Neural cell (in vitro differentiated cells): ENCODE data around the gene AQP6. TPM values are rescaled to one million over a fixed set of nuclear protein-coding genes. Genes with fewer than 3 reads are reported as not detected.
"Not testable (repeated sequence)": the region's sequence is repeated elsewhere in the genome, so short reads cannot be mapped to it uniquely, and the experiment has no call there.

ENCODE experiments used
- H2AFZ ChIP-seq: fragments of 200-600, 300-800 bp; sonication (generic), shearing (Covaris generic); 2 replicates; pipeline ENCODE4 v1.6.0; 2014; ENCODE audit warnings: low read depth, mild to moderate bottlenecking, antibody characterized with exemption, low read length, moderate library complexity
- H3F3A ChIP-seq: fragments of 200-600 bp; shearing (Covaris generic); 2 replicates; pipeline ENCODE4 v1.6.1; 2016; ENCODE audit warnings: mild to moderate bottlenecking, moderate library complexity, mixed read lengths, antibody characterized with exemption, low read length; ENCODE audit not compliant: insufficient read depth, poor library complexity, severe bottlenecking
- H3K27ac ChIP-seq: fragments of 200-600, 300-800 bp; sonication (generic), shearing (Covaris generic); 2 replicates; pipeline ENCODE4 v1.5.1; 2014; ENCODE audit warnings: mild to moderate bottlenecking, low read length, moderate library complexity
- H3K27me3 ChIP-seq: fragments of 300-800, 200-600 bp; sonication (generic), shearing (Covaris generic); 2 replicates; pipeline ENCODE4 v1.6.0; 2014; ENCODE audit warnings: mild to moderate bottlenecking, low read depth, low read length, moderate library complexity; ENCODE audit not compliant: insufficient read depth
- H3K36me3 ChIP-seq: fragments of 300-800, 200-600 bp; sonication (generic), shearing (Covaris generic); 2 replicates; pipeline ENCODE4 v1.5.1; 2014; ENCODE audit warnings: mild to moderate bottlenecking, antibody characterized with exemption, low read length, moderate library complexity; ENCODE audit not compliant: insufficient read depth
- H3K4me2 ChIP-seq: fragments of 300-800, 200-600 bp; sonication (generic), shearing (Covaris generic); 2 replicates; pipeline ENCODE4 v1.6.0; 2014; ENCODE audit warnings: mild to moderate bottlenecking, low read length
- H3K4me3 ChIP-seq: fragments of 300-800, 200-600 bp; sonication (generic), shearing (Covaris generic); 2 replicates; pipeline ENCODE4 v1.5.1; 2014; ENCODE audit warnings: mild to moderate bottlenecking, low read length, moderate library complexity
- H3K79me2 ChIP-seq: fragments of 200-600 bp; shearing (Covaris generic); replicated peaks from 2 replicates; pipeline ENCODE4 v1.6.0; 2014; ENCODE audit warnings: mild to moderate bottlenecking, low read length, moderate library complexity; ENCODE audit not compliant: insufficient read depth
- H3K9ac ChIP-seq: fragments of 300-800, 200-600 bp; sonication (generic), shearing (Covaris generic); 2 replicates; pipeline ENCODE4 v1.6.1; 2016; ENCODE audit warnings: mild to moderate bottlenecking, low read length, mixed read lengths
- H3K9me2 ChIP-seq: fragments of 200-600 bp; shearing (Covaris generic); 2 replicates; pipeline ENCODE4 v1.6.1; 2016; ENCODE audit warnings: mild to moderate bottlenecking, low read length, mixed read lengths; ENCODE audit not compliant: insufficient read depth
- H3K9me3 ChIP-seq: fragments of 200-600, 300-800 bp; sonication (generic), shearing (Covaris generic); 2 replicates; pipeline ENCODE4 v1.6.1; 2016; ENCODE audit warnings: mild to moderate bottlenecking, mixed run types, low read length, moderate library complexity, mixed read lengths
- H4K20me1 ChIP-seq: fragments of 200-600 bp; shearing (Covaris generic); 2 replicates; pipeline ENCODE4 v1.6.1; 2016; ENCODE audit warnings: mild to moderate bottlenecking, mixed run types; ENCODE audit not compliant: insufficient read depth
- EP300 ChIP-seq: fragments of 450-650 bp; conservative IDR thresholded peaks from 2 replicates; pipeline ENCODE4 v1.6.1; 2014; ENCODE audit warnings: antibody characterized with exemption, mild to moderate bottlenecking, moderate library complexity; ENCODE audit not compliant: poor library complexity, severe bottlenecking
- EZH2 ChIP-seq: fragments of 200-600, 300-800 bp; shearing (Covaris generic), sonication (generic); IDR thresholded peaks from 2 replicates; pipeline ENCODE4 v1.6.1; 2014; ENCODE audit warnings: antibody characterized with exemption, low read length, borderline replicate concordance, mild to moderate bottlenecking; ENCODE audit not compliant: insufficient read depth, poor library complexity, severe bottlenecking
- MXI1 ChIP-seq: fragments of 450-650 bp; conservative IDR thresholded peaks from 2 replicates; pipeline ENCODE4 v1.6.1; 2014; ENCODE audit warnings: antibody characterized with exemption, mild to moderate bottlenecking; ENCODE audit not compliant: poor library complexity, severe bottlenecking
- POLR2AphosphoS5 ChIP-seq: IDR thresholded peaks from 2 replicates; pipeline ENCODE4 v1.6.1; 2012
- RAD21 ChIP-seq: fragments of 450-650 bp; conservative IDR thresholded peaks from 2 replicates; pipeline ENCODE4 v1.6.1; 2014; ENCODE audit warnings: antibody characterized with exemption, mild to moderate bottlenecking, moderate library complexity
- SMC3 ChIP-seq: fragments of 450-650 bp; conservative IDR thresholded peaks from 2 replicates; pipeline ENCODE4 v1.6.1; 2014; ENCODE audit warnings: antibody characterized with exemption, mild to moderate bottlenecking, moderate library complexity; ENCODE audit not compliant: poor library complexity
- TAF1 ChIP-seq: IDR thresholded peaks from 2 replicates; pipeline ENCODE4 v1.6.1; 2012; ENCODE audit warnings: low read depth
- polyA plus RNA-seq: library from polyadenylated mRNA; depleted of rRNA; stranded (reverse); fragments of >200 nt; gene quantifications from 2 replicates; pipeline ENCODE4 v1.2.3, GENCODE V29; 2014
- TF ChIP-seq, protein P1 (sequence below): IDR thresholded peaks from 2 replicates; pipeline ENCODE4 v1.6.1; 2012; ENCODE audit warnings: borderline replicate concordance
- TF ChIP-seq, protein P2 (sequence below): fragments of 450-650 bp; IDR thresholded peaks from 2 replicates; pipeline ENCODE4 v1.5.1; 2014; ENCODE audit warnings: antibody characterized with exemption, mild to moderate bottlenecking, moderate library complexity; ENCODE audit not compliant: poor library complexity, severe bottlenecking

Gene AQP6
- polyA plus RNA-seq, 1 donor from 2014 or later: not detected

DNA sequence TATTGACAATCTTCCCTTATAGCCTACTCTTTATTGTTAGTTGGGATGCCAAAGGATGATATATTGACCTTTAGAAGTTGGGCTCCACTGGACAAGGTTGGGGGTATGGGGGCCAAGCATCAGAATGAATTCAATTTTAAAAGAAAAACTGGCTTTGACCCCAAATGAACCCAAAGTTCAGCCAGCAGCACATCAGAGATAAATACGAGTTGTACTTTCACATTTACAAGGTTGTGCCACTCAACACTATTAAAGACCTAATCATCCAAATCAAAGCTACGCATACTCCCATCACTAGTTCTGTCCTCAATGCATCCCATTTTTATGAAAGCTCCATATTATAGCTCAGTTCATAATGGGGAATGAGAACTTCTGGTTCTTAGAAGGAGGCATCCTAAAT is 16.7 kb downstream of the AQP6 start:
- H3K36me3 ChIP-seq, H3K9me3 ChIP-seq, H2AFZ ChIP-seq, H3F3A ChIP-seq, H3K4me2 ChIP-seq, H3K27me3 ChIP-seq, H3K27ac ChIP-seq, H3K79me2 ChIP-seq, H4K20me1 ChIP-seq, H3K9ac ChIP-seq, H3K4me3 ChIP-seq, H3K9me2 ChIP-seq: not testable (repeated sequence)

DNA sequence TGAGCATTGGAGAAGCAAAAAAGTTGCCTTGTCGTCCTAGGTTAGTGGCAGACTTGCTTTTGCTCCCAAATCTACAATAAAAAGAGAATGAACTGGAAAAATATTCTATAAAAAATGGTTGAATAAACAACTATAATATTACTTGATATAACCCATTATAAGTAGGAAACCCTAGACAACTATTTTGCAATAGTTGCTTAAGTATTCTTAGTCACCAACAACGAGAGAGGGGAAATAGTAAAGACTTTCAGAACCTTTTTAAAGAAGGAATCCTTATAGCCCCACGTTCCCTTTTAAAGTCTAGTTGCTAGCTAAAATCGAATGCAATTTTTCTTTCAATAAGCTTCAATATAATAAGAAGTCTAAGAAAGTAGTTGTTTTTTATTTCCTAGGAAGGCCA is 17.5 kb downstream of the AQP6 start:
- Histone ChIP-seq H3K9me3 (no peaks in the 10 kb centered on the region), H3K27me3 (no peaks in the 10 kb centered on the region), H3K9me2 (no peaks in the 10 kb centered on the region), H3K36me3 (no peaks in the 10 kb centered on the region), H3K4me2 (no peak overlapping the region), H3K9ac (no peak overlapping the region), H3K79me2 (no peaks in the 10 kb centered on the region), H3K27ac (no peak overlapping the region), H3F3A (no peaks in the 10 kb centered on the region), H2AFZ (no peak overlapping the region), H3K4me3 (no peak overlapping the region), H4K20me1 (no peaks in the 10 kb centered on the region)
- TF ChIP-seq TAF1 (no peak), MXI1 (no peak), SMC3 (no peak), EP300 (no peak), RAD21 (no peak), EZH2 (no peak), POLR2AphosphoS5 (no peak)
- TF ChIP-seq, protein P1, sequence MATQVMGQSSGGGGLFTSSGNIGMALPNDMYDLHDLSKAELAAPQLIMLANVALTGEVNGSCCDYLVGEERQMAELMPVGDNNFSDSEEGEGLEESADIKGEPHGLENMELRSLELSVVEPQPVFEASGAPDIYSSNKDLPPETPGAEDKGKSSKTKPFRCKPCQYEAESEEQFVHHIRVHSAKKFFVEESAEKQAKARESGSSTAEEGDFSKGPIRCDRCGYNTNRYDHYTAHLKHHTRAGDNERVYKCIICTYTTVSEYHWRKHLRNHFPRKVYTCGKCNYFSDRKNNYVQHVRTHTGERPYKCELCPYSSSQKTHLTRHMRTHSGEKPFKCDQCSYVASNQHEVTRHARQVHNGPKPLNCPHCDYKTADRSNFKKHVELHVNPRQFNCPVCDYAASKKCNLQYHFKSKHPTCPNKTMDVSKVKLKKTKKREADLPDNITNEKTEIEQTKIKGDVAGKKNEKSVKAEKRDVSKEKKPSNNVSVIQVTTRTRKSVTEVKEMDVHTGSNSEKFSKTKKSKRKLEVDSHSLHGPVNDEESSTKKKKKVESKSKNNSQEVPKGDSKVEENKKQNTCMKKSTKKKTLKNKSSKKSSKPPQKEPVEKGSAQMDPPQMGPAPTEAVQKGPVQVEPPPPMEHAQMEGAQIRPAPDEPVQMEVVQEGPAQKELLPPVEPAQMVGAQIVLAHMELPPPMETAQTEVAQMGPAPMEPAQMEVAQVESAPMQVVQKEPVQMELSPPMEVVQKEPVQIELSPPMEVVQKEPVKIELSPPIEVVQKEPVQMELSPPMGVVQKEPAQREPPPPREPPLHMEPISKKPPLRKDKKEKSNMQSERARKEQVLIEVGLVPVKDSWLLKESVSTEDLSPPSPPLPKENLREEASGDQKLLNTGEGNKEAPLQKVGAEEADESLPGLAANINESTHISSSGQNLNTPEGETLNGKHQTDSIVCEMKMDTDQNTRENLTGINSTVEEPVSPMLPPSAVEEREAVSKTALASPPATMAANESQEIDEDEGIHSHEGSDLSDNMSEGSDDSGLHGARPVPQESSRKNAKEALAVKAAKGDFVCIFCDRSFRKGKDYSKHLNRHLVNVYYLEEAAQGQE: no peak
- TF ChIP-seq, protein P2, sequence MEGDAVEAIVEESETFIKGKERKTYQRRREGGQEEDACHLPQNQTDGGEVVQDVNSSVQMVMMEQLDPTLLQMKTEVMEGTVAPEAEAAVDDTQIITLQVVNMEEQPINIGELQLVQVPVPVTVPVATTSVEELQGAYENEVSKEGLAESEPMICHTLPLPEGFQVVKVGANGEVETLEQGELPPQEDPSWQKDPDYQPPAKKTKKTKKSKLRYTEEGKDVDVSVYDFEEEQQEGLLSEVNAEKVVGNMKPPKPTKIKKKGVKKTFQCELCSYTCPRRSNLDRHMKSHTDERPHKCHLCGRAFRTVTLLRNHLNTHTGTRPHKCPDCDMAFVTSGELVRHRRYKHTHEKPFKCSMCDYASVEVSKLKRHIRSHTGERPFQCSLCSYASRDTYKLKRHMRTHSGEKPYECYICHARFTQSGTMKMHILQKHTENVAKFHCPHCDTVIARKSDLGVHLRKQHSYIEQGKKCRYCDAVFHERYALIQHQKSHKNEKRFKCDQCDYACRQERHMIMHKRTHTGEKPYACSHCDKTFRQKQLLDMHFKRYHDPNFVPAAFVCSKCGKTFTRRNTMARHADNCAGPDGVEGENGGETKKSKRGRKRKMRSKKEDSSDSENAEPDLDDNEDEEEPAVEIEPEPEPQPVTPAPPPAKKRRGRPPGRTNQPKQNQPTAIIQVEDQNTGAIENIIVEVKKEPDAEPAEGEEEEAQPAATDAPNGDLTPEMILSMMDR: no peak

DNA sequence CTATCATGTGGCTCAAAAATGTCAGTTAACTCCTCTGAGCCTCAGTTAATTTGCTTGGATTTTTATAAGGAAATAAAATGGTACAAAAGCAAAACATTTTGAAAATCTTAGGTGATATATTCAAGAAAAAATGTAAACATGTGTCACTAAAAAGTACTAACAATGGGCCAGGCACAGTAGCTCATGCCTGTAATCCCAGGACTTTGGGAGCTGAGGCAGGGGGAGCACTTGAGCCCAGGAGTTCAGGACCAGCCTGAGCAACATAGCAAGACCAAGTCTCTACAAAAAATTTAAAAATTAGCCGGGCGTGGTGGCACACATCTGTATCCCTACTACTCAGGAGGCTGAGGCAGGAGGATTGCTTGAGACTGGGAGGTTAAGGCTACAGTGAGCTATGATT is 25.7 kb downstream of the AQP6 start:
- H3K4me2 ChIP-seq: no peak overlapping the region
- no peak overlapping the region for H3K4me3 ChIP-seq
- H3K36me3 ChIP-seq: no peaks in the 10 kb centered on the region
- H3F3A ChIP-seq: no peaks in the 10 kb centered on the region
- no peaks in the 10 kb centered on the region for H3K79me2 ChIP-seq
- H3K9me3 ChIP-seq: no peaks in the 10 kb centered on the region
- H3K9me2 ChIP-seq: no peaks in the 10 kb centered on the region
- H3K9ac ChIP-seq: no peak overlapping the region
- H4K20me1 ChIP-seq: no peaks in the 10 kb centered on the region
- H3K27ac ChIP-seq: no peak overlapping the region
- no peaks in the 10 kb centered on the region for H3K27me3 ChIP-seq
- no peak overlapping the region for H2AFZ ChIP-seq
- TF ChIP-seq TAF1: no peak
- no peak for TF ChIP-seq RAD21
- TF ChIP-seq EP300: no peak
- TF ChIP-seq MXI1: no peak
- TF ChIP-seq, protein P1: no peak
- TF ChIP-seq, protein P2: no peak
- no peak for TF ChIP-seq EZH2
- TF ChIP-seq POLR2AphosphoS5: no peak
- TF ChIP-seq SMC3: no peak
